ENCODE results near the gene EID2B. TPM values are rescaled to one million over a fixed set of nuclear protein-coding genes. Genes with fewer than 3 reads are reported as not detected.

Gene EID2B
- polyA plus RNA-seq, 12 donors = 2.0 to 9.7 (median 2.5) TPM; not detected in 1

- DNase-seq = no peak
Observed at GRCh38 chr19:39500543-39500942, 32.1 kb downstream of the EID2B start.

GRCh38 chr19:39499932-39500331 lies 32.7 kb downstream of the EID2B start:
- no peak for DNase-seq

DNA sequence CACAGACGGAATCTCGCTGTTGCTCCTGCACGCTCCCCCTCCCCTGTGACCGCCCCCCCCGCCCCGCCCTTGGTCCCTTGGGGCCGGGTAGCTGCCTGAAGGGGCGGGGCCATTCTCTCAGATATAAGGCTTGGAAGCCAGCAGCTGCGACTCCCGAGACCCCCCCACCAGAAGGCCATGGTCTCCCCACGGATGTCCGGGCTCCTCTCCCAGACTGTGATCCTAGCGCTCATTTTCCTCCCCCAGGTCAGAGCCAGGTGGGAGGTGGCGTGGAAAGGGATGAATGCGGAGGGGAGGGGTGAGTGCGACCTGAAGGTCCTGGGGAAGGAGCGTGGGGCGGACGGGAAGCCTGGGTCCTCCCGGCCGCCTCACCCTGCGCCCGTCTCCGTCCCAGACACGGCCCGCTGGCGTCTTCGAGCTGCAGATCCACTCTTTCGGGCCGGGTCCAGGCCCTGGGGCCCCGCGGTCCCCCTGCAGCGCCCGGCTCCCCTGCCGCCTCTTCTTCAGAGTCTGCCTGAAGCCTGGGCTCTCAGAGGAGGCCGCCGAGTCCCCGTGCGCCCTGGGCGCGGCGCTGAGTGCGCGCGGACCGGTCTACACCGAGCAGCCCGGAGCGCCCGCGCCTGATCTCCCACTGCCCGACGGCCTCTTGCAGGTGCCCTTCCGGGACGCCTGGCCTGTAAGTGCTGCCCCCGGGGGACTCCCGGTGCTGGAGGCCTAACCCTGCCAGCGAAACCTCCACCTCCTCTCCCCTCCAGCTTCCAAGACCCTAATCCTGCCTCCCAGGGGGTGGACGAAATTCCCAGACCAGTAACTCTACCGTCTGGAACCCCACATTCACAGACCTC lies 33.6 kb downstream of the EID2B start, which contains the start of gene DLL3:
Gene DLL3, plus strand, starts transcription at position 150 of the 845 bp plus-strand sequence. Its CDS starts 28 bp downstream, at position 178.
- DNase-seq = no peak

DNA sequence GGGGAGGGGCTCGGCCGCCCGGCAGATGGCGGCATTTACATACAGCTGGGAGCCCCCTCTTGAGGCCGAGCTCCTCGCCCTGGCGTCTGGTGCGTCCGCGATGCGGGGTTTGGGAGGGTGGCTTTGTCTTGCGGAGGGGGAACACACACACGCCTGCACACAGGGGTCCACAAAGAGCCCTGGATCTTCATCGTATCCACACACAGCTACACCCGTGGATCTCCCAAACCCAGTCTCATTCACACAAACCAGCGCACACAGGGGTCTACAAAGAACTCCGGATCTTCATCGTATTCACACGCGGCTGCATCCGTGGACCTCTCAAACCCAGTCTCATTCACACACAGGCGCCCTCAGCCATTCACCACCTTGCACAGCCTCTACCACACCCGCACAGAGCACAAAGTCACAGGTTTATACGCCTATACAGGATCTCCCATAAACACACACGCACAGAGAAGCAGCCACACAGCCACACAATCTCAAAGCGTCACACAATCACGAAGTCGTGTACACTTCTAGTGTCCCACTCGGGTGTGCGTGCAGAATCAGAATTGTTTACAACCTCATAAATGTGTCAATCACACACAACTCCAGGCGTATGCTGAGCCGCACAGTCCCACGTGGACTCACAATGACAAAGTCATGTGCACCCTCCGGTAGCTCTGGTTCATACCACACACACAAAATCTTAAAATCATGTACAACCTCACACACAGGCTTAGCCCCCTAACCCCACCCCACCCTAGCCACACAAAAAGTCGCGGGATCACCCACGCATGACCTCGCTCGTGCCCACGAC lies 34.5 kb downstream of the EID2B start:
- no peak for DNase-seq

GRCh38 chr19:39497701-39497995 lies 35.0 kb downstream of the EID2B start:
- DNase-seq = no peak

DNA sequence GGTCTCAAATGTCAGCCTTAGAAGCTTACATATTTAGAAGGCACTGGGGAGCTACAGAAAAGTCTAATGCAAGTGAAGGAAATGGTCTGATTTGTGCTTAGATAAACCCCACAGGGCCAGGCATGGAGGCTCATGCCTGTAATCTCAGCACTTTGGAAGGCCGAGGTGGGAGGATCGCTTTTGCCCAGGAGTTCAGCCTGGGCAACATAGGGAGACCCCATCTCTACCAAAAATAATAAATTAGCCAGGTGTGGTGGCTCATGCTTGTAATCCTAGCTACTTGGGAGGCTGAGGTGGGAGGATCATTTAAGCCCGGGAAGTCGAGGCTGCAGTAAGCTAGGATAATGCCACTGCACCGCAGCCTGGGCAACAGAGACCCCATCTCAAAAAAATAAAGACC lies 36.6 kb downstream of the EID2B start:
- DNase-seq = no peak

GRCh38 chr19:39494661-39495060 lies 38.0 kb downstream of the EID2B start:
- no peak for DNase-seq

GRCh38 chr19:39492788-39493187 lies 39.9 kb downstream of the EID2B start:
- no peak for DNase-seq

- DNase-seq = no peak
Observed at GRCh38 chr19:39492225-39492624, 40.4 kb downstream of the EID2B start.

DNA sequence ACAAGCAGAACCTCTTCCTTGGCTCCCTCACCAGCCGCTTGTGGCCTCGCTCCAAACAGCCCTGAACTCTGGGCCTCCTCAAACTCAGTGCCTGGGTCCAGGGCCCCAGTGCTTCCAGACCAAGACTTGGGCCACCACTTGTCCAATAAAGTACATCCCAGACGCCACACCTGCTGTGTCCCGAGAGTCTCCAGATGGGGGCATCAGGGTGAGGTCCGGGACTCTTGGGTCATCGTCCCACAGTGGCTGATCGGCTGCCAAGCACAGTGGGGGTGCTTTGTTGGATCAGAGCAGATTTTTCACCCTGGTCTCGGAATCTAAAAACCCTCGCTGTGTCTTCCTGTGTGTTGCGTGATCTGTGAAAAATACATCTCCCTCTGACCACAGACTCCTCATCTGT lies 42.9 kb downstream of the EID2B start:
- DNase-seq = no peak

DNA sequence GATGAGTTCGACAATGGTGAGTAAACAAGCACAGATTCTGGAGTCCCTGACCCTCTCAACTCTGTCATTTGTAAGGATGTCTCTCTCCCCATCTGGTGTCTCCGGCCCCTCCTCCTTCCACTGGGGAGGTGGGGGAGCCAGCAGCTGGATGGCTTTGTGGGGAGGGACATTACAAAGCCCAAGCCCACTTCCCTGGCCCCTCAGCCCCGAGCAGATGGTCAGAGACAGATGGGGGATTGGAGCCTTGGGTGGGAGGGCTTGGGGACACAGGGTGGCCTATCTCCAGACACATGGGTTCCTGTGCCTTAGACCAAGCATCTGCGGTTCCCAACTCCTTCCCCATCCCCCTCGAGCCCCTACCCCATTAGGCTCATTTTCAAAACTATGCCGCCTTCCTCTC lies 49.5 kb downstream of the EID2B start:
- no peak for DNase-seq

GRCh38 chr19:39481676-39482075 lies 51.0 kb downstream of the EID2B start:
- no peak for DNase-seq

DNA sequence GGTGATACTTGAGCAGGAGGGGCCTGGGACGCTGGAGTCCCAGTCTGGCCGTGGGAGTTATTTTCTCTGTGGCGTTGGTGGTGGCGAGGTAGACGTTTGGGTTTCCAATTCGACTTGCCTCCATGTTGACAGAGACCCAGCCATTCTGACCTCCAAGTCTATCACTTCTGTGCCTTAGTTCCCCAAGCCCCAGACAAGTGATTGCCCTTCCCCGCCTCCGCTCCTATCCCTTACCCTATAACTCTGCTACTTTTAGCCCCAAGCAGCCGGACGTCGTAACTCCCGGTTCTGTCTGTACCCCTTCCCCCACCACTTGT lies 51.5 kb downstream of the EID2B start:
- DNase-seq = no peak

Other genes with a start within 250 kb of the EID2B start
- not detected for gene IFNL1, start 236.4 kb downstream of the EID2B start, polyA plus RNA-seq (ENCODE audit: insufficient read length in 12 of 12)
- 1 to 10 TPM in 3 of 12 donors, under 1 TPM in 7, not detected in 2; 0.42 to 2.8 (median 0.61) TPM for gene LRFN1, start 212.0 kb downstream of the EID2B start, polyA plus RNA-seq (ENCODE audit: insufficient read length in 12 of 12)
- gene GMFG, start 196.8 kb downstream of the EID2B start, polyA plus RNA-seq (ENCODE audit: insufficient read length in 12 of 12) = 10 to 100 TPM in 11 of 12 donors, not detected in 1; 12.1 to 31.1 (median 17.8) TPM
- 100 to 1,000 TPM in 2 of 12 donors, 10 to 100 TPM in 9, not detected in 1; 57.9 to 191 (median 74.7) TPM for gene SAMD4B, start 190.4 kb downstream of the EID2B start, polyA plus RNA-seq (ENCODE audit: insufficient read length in 12 of 12)
- 10 to 100 TPM in 11 of 12 donors, not detected in 1; 33.0 to 65.6 (median 39.1) TPM for gene PAF1, start 141.7 kb downstream of the EID2B start, polyA plus RNA-seq (ENCODE audit: insufficient read length in 12 of 12)
- gene MED29, start 141.5 kb downstream of the EID2B start, polyA plus RNA-seq (ENCODE audit: insufficient read length in 12 of 12) = 10 to 100 TPM in 11 of 12 donors, not detected in 1; 14.8 to 35.2 (median 22.9) TPM
- 100 to 1,000 TPM in 4 of 12 donors, 10 to 100 TPM in 7, not detected in 1; 29.7 to 250 (median 69.4) TPM for gene ZFP36, start 126.0 kb downstream of the EID2B start, polyA plus RNA-seq (ENCODE audit: insufficient read length in 12 of 12)
- gene PLEKHG2, start 120.2 kb downstream of the EID2B start, polyA plus RNA-seq (ENCODE audit: insufficient read length in 12 of 12) = 10 to 100 TPM in 11 of 12 donors, not detected in 1; 26.4 to 86.4 (median 47.0) TPM
- 1,000 to 10,000 TPM in 10 of 12 donors, 100 to 1,000 TPM in 1, not detected in 1; 937 to 1,979 (median 1,712) TPM for gene RPS16, start 96.9 kb downstream of the EID2B start, polyA plus RNA-seq (ENCODE audit: insufficient read length in 12 of 12)
- 100 to 1,000 TPM in 1 of 12 donors, 10 to 100 TPM in 10, not detected in 1; 74.5 to 113 (median 82.6) TPM for gene SUPT5H, start 87.3 kb downstream of the EID2B start, polyA plus RNA-seq (ENCODE audit: insufficient read length in 12 of 12)
- 10 to 100 TPM in 11 of 12 donors, not detected in 1; 41.6 to 61.9 (median 46.0) TPM for gene TIMM50, start 52.0 kb downstream of the EID2B start, polyA plus RNA-seq (ENCODE audit: insufficient read length in 12 of 12)
- gene DLL3, start 33.9 kb downstream of the EID2B start, polyA plus RNA-seq (ENCODE audit: insufficient read length in 12 of 12) = under 1 TPM in 9 of 12 donors, not detected in 3; 0.08 to 0.25 (median 0.16) TPM
- under 1 TPM in 2 of 12 donors, not detected in 10; 0.17 to 0.33 TPM for gene SELENOV, start 17.7 kb downstream of the EID2B start, polyA plus RNA-seq (ENCODE audit: insufficient read length in 12 of 12)
- 10 to 100 TPM in 7 of 12 donors, 1 to 10 TPM in 4, not detected in 1; 7.5 to 20.2 (median 10.8) TPM for gene EID2, start 7.3 kb upstream of the EID2B start, polyA plus RNA-seq (ENCODE audit: insufficient read length in 12 of 12)
- gene LGALS13, start 69.7 kb upstream of the EID2B start, polyA plus RNA-seq (ENCODE audit: insufficient read length in 12 of 12) = under 1 TPM in 1 of 12 donors, not detected in 11; 0.33 TPM
- not detected for gene LGALS16, start 123.1 kb upstream of the EID2B start, polyA plus RNA-seq (ENCODE audit: insufficient read length in 12 of 12)
- 1 to 10 TPM in 2 of 12 donors, under 1 TPM in 5, not detected in 5; 0.33 to 1.1 (median 0.49) TPM for gene LGALS14, start 171.6 kb upstream of the EID2B start, polyA plus RNA-seq (ENCODE audit: insufficient read length in 12 of 12)
- gene CLC, start 205.2 kb upstream of the EID2B start, polyA plus RNA-seq (ENCODE audit: insufficient read length in 12 of 12) = 10 to 100 TPM in 1 of 12 donors, 1 to 10 TPM in 6, under 1 TPM in 2, not detected in 3; 0.77 to 15.0 (median 1.3) TPM
- gene LEUTX, start 246.0 kb upstream of the EID2B start, polyA plus RNA-seq (ENCODE audit: insufficient read length in 12 of 12) = not detected